Measurements from ENCODE around the gene ZNF365. TPM values are rescaled to one million over a fixed set of nuclear protein-coding genes. Genes with fewer than 3 reads are reported as not detected.

ZNF365 gene
- total RNA-seq, 1 donor from 2014 or later = 0.26 TPM

GRCh38 chr10:62413048-62413447 lies 38.9 kb downstream of the ZNF365 start:
- H3K27me3 Mint-ChIP-seq (ENCODE audit: insufficient read depth, low read depth) = no peaks in the 10 kb centered on the region
- Histone ChIP-seq H3K27ac (no peak overlapping the region), H2AFZ (replicated peaks) (no peak overlapping the region), H3K4me3 (no peak overlapping the region), H3K27me3 (no peaks in the 10 kb centered on the region), H3K9me3 (ENCODE audit: low read depth) (no peaks in the 10 kb centered on the region), H3K79me2 (ENCODE audit: low read depth) (no peaks in the 10 kb centered on the region), H3K36me3 (no peaks in the 10 kb centered on the region), H3F3A (ENCODE audit: low read depth) (no peaks in the 10 kb centered on the region), H3K4me1 (no peaks in the 10 kb centered on the region), H3K4me2 (no peak overlapping the region), H3K9ac (no peak overlapping the region), H4K20me1 (ENCODE audit: low read depth) (no peaks in the 10 kb centered on the region)
- TF ChIP-seq CTCF (IDR thresholded peaks at IDR 0.05) (no peak), EZH2phosphoT487 (IDR thresholded peaks at IDR 0.05) (no peak), EZH2 (IDR thresholded peaks at IDR 0.05) (no peak)
- no peak for DNase-seq (ENCODE audit: low spot score)
- no peaks in the 10 kb centered on the region for H3K36me3 Mint-ChIP-seq
- no peak overlapping the region for H3K27ac Mint-ChIP-seq
- H3K4me3 Mint-ChIP-seq = no peak overlapping the region
- H3K4me1 Mint-ChIP-seq = no peaks in the 10 kb centered on the region
- H3K9me3 Mint-ChIP-seq = peaks cover 7% of the 10 kb centered on the region

- no peak overlapping the region for H3K27ac ChIP-seq
- no peaks in the 10 kb centered on the region for H3K27me3 Mint-ChIP-seq (ENCODE audit: insufficient read depth, low read depth)
- H3K4me3 ChIP-seq = no peak overlapping the region
- no peaks in the 10 kb centered on the region for H3K4me1 Mint-ChIP-seq
- H4K20me1 ChIP-seq (ENCODE audit: low read depth) = no peaks in the 10 kb centered on the region
- no peak overlapping the region for H3K4me2 ChIP-seq
- H3K4me1 ChIP-seq = no peaks in the 10 kb centered on the region
- peaks cover 7% of the 10 kb centered on the region for H3K9me3 Mint-ChIP-seq
- no peak overlapping the region for H3K9ac ChIP-seq
- no peaks in the 10 kb centered on the region for H3K27me3 ChIP-seq
- H3K4me3 Mint-ChIP-seq = no peak overlapping the region
- no peaks in the 10 kb centered on the region for H3K79me2 ChIP-seq (ENCODE audit: low read depth)
- H3K36me3 ChIP-seq = no peaks in the 10 kb centered on the region
- H3K36me3 Mint-ChIP-seq = no peaks in the 10 kb centered on the region
- H2AFZ ChIP-seq (replicated peaks) = no peak overlapping the region
- DNase-seq (ENCODE audit: low spot score) = no peak
- TF ChIP-seq EZH2 (IDR thresholded peaks at IDR 0.05) = no peak
- no peak for TF ChIP-seq CTCF (IDR thresholded peaks at IDR 0.05)
- no peak for TF ChIP-seq EZH2phosphoT487 (IDR thresholded peaks at IDR 0.05)
- H3K9me3 ChIP-seq (ENCODE audit: low read depth) = no peaks in the 10 kb centered on the region
- H3K27ac Mint-ChIP-seq = no peak overlapping the region
- no peaks in the 10 kb centered on the region for H3F3A ChIP-seq (ENCODE audit: low read depth)
Measured at GRCh38 chr10:62413652-62414051, 39.5 kb downstream of the ZNF365 start.

- no peaks in the 10 kb centered on the region for H3K36me3 ChIP-seq
- DNase-seq (ENCODE audit: low spot score) = no peak
- Mint-ChIP-seq H3K27ac (no peak overlapping the region), H3K36me3 (no peaks in the 10 kb centered on the region), H3K4me1 (no peaks in the 10 kb centered on the region), H3K27me3 (ENCODE audit: insufficient read depth, low read depth) (no peaks in the 10 kb centered on the region), H3K9me3 (peaks cover 7% of the 10 kb centered on the region), H3K4me3 (no peak overlapping the region)
- no peaks in the 10 kb centered on the region for H3K27me3 ChIP-seq
- no peak overlapping the region for H3K4me2 ChIP-seq
- no peaks in the 10 kb centered on the region for H3K79me2 ChIP-seq (ENCODE audit: low read depth)
- no peaks in the 10 kb centered on the region for H4K20me1 ChIP-seq (ENCODE audit: low read depth)
- TF ChIP-seq CTCF (IDR thresholded peaks at IDR 0.05) = peak; percentile 23
- no peak for TF ChIP-seq EZH2 (IDR thresholded peaks at IDR 0.05)
- no peaks in the 10 kb centered on the region for H3K9me3 ChIP-seq (ENCODE audit: low read depth)
- no peaks in the 10 kb centered on the region for H3F3A ChIP-seq (ENCODE audit: low read depth)
- no peaks in the 10 kb centered on the region for H3K4me1 ChIP-seq
- no peak overlapping the region for H3K27ac ChIP-seq
- no peak overlapping the region for H3K9ac ChIP-seq
- no peak overlapping the region for H2AFZ ChIP-seq (replicated peaks)
- no peak overlapping the region for H3K4me3 ChIP-seq
Measured at GRCh38 chr10:62414359-62414758, 40.2 kb downstream of the ZNF365 start.
